Stomach (tissue), 9 donors: ENCODE results near the gene POLR3E. TPM values are rescaled to one million over a fixed set of nuclear protein-coding genes. Genes with fewer than 3 reads are reported as not detected.

ENCODE experiments used
- DNase-seq, 2 donors: peaks; one replicate each; pipeline versions ENCODE4 v3.0.0 to v3.0.0-alpha.2; 2013 to 2019
- H3K27ac ChIP-seq, 5 donors: fragments of 200-600 bp in 4 of 5; sonication (generic) in 4 of 5; one replicate each; pipeline ENCODE4 v1.5.1; 2013 to 2019; ENCODE audit warnings: mild to moderate bottlenecking in 1 of 5, moderate library complexity in 1 of 5
- H3K27me3 ChIP-seq, 3 donors: fragments of 200-600 bp; sonication (generic); one replicate each; pipeline ENCODE4 v1.5.1; 2017 to 2019; ENCODE audit warnings: mixed run types in 1 of 3
- H3K36me3 ChIP-seq, 4 donors: fragments of 200-600 bp; sonication (generic); 1 replicate in 3 of 4; 2 replicates in 1 of 4; pipeline ENCODE4 v1.5.1; 2016 to 2019
- H3K4me1 ChIP-seq, 4 donors: fragments of 200-600 bp; sonication (generic); one replicate each; pipeline ENCODE4 v1.5.1; 2016 to 2019
- H3K4me3 ChIP-seq, 4 donors: fragments of 200-600 bp; sonication (generic) in 3 of 4; one replicate each; pipeline ENCODE4 v1.5.1; 2016 to 2019; ENCODE audit warnings: mild to moderate bottlenecking in 1 of 4
- H3K9me3 ChIP-seq, 4 donors: fragments of 200-600 bp; sonication (generic); one replicate each; pipeline ENCODE4 v1.5.1; 2016 to 2019
- EP300 ChIP-seq: sonication (generic); formaldehyde crosslinking; IDR thresholded peaks from one replicate; pipeline ENCODE4 v1.6.1; 2017; ENCODE audit warnings: antibody characterized with exemption
- POLR2A ChIP-seq, 4 donors: fragments of 450-650 bp; IDR thresholded peaks; one replicate each; pipeline ENCODE4 v1.6.1; 2016; ENCODE audit warnings: antibody characterized with exemption in 4 of 4, control low read depth in 2 of 4, mild to moderate bottlenecking in 1 of 4, moderate library complexity in 1 of 4
- POLR2AphosphoS5 ChIP-seq, 3 donors: sonication (generic); formaldehyde crosslinking; IDR thresholded peaks; one replicate each; pipeline ENCODE4 v1.6.1; 2016; ENCODE audit warnings: antibody characterized with exemption in 3 of 3
- WGBS, 5 donors: extraction: QIAGEN DNeasy Blood & Tissue Kit in 3 of 5; methylation state at CpG; one replicate each; pipeline versions ENCODE4 v1.1.5 to v1.1.7; 2013 to 2018; 5-methylcytosine and 5-hydroxymethylcytosine counted together
- intact Hi-C: fragments of 100-400 bp; cut with DNase I; formaldehyde crosslinking; loops from one replicate; pipeline ENCODE4 v1.15.1; 2023; ENCODE audit warnings: low total_unique reads
- polyA plus RNA-seq, 3 donors: library from polyadenylated mRNA; stranded (reverse); fragments of 200-250 nt; gene quantifications; one replicate each; pipeline ENCODE4 v1.2.3, GENCODE V29; 2013
- total RNA-seq, 5 donors: library from RNA; depleted of rRNA; stranded (reverse); fragments of >200 nt; gene quantifications; one replicate each; pipeline versions ENCODE4 v1.1.0 to v1.2.3, GENCODE V29; 2014 to 2016
- TF ChIP-seq, protein P1 (sequence below), 7 experiments: fragments of 450-650 bp in 4 of 7; fragments of 200-600 bp in 3 of 7; sonication (generic) in 3 of 7; IDR thresholded peaks; one replicate each; pipeline ENCODE4 v1.5.1; 2016 to 2019; ENCODE audit warnings: antibody characterized with exemption in 7 of 7, control low read depth in 2 of 7, mild to moderate bottlenecking in 1 of 7
- donor health status: healthy with polysubstance abuse.
- donor health status: Bipolar disorder and iron deficiency.
- donor health status: healthy.

POLR3E gene
- total and polyA plus RNA-seq, 8 donors = 13.1 to 99.1 (median 51.9) TPM

GRCh38 chr16:22353933-22354541 lies 56.8 kb downstream of the POLR3E start:
- Histone ChIP-seq H3K27me3 (no peaks in the 10 kb centered on the region), H3K9me3 (no peaks in the 10 kb centered on the region), H3K4me3 (no peak overlapping the region), H3K27ac (peak overlapping the region in 4 of 5 donors; percentile 20 to 49 (median 32)), H3K36me3 (peaks cover 11 to 37% (median 27%) of the 10 kb centered on the region in 4 donors), H3K4me1 (peaks cover 4 to 40% (median 13%) of the 10 kb centered on the region in 4 donors)
- TF ChIP-seq, protein P1, sequence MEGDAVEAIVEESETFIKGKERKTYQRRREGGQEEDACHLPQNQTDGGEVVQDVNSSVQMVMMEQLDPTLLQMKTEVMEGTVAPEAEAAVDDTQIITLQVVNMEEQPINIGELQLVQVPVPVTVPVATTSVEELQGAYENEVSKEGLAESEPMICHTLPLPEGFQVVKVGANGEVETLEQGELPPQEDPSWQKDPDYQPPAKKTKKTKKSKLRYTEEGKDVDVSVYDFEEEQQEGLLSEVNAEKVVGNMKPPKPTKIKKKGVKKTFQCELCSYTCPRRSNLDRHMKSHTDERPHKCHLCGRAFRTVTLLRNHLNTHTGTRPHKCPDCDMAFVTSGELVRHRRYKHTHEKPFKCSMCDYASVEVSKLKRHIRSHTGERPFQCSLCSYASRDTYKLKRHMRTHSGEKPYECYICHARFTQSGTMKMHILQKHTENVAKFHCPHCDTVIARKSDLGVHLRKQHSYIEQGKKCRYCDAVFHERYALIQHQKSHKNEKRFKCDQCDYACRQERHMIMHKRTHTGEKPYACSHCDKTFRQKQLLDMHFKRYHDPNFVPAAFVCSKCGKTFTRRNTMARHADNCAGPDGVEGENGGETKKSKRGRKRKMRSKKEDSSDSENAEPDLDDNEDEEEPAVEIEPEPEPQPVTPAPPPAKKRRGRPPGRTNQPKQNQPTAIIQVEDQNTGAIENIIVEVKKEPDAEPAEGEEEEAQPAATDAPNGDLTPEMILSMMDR (IDR thresholded peaks at IDR 0.05) = no peak
- TF ChIP-seq EP300 (no peak), POLR2A (IDR thresholded peaks at IDR 0.05) (no peak), POLR2AphosphoS5 (IDR thresholded peaks at IDR 0.05) (no peak)
- no peak for DNase-seq
- intact Hi-C loops = no loop called here
- WGBS, 5 donors = 54 to 69% (median 65%) methylated on average over 5 of the region's 5 CpGs

DNA sequence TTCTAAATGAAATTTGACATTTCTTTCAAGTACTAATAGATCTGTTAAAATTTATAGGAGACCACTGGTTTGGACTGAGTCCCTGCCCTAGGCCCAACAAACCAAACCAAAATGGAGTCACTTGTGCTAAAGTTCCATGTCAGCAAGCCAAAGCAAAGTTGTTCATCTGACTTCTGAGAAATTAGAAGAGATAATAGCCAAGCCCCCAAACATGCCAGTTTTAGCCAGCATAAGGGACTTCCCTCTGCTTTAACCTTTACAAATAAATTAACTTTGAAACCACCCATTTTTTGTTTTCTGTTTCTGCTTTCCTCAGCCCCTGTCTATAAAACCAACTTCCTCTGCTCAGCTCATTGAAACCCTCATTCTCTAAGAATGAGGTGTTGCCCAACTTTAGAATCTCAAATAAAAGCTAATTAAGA lies 58.3 kb downstream of the POLR3E start:
- Histone ChIP-seq H3K36me3 (peaks cover 0 to 25% (median 17%) of the 10 kb centered on the region in 4 donors), H3K27me3 (no peaks in the 10 kb centered on the region), H3K4me1 (peaks cover 4 to 45% (median 13%) of the 10 kb centered on the region in 4 donors), H3K4me3 (no peak overlapping the region), H3K27ac (no peak overlapping the region), H3K9me3 (no peaks in the 10 kb centered on the region)
- no peak for DNase-seq
- TF ChIP-seq POLR2A (IDR thresholded peaks at IDR 0.05) (no peak), EP300 (no peak), POLR2AphosphoS5 (IDR thresholded peaks at IDR 0.05) (no peak)
- TF ChIP-seq, protein P1 (IDR thresholded peaks at IDR 0.05) = no peak
- intact Hi-C loops = no loop called here

GRCh38 chr16:22356930-22357634 lies 59.9 kb downstream of the POLR3E start:
- TF ChIP-seq, protein P1 (IDR thresholded peaks at IDR 0.05) = no peak
- TF ChIP-seq POLR2AphosphoS5 (IDR thresholded peaks at IDR 0.05) (no peak), EP300 (no peak), POLR2A (IDR thresholded peaks at IDR 0.05) (no peak)

GRCh38 chr16:22357635-22357971 lies 60.4 kb downstream of the POLR3E start:
- H3K4me3 ChIP-seq = no peak overlapping the region
- no peak for DNase-seq
- TF ChIP-seq POLR2AphosphoS5 (IDR thresholded peaks at IDR 0.05) (no peak), POLR2A (IDR thresholded peaks at IDR 0.05) (no peak), EP300 (no peak)
- TF ChIP-seq, protein P1 (IDR thresholded peaks at IDR 0.05) = no peak
- H3K36me3 ChIP-seq = peaks cover 0 to 16% (median 11%) of the 10 kb centered on the region in 4 donors
- intact Hi-C loops = no loop called here
- peaks cover 4 to 53% (median 15%) of the 10 kb centered on the region in 4 donors for H3K4me1 ChIP-seq
- H3K27ac ChIP-seq = peak overlapping the region in 4 of 5 donors; percentile 39 to 59 (median 46)
- H3K27me3 ChIP-seq = no peaks in the 10 kb centered on the region
- WGBS, 5 donors = 54 to 80% (median 68%) methylated on average over 1 of the region's 1 CpG
- H3K9me3 ChIP-seq = no peaks in the 10 kb centered on the region

More at GRCh38 chr16:22356930-22357634, 59.9 kb downstream of the POLR3E start:
- DNase-seq = no peak
- Histone ChIP-seq H3K27ac (peak overlapping the region in 4 of 5 donors; percentile 4 to 59 (median 48)), H3K4me1 (peaks cover 4 to 53% (median 16%) of the 10 kb centered on the region in 4 donors), H3K4me3 (no peak overlapping the region), H3K9me3 (no peaks in the 10 kb centered on the region), H3K36me3 (peaks cover 0 to 18% (median 11%) of the 10 kb centered on the region in 4 donors), H3K27me3 (no peaks in the 10 kb centered on the region)
- WGBS, 5 donors = 87 to 92% (median 91%) methylated on average over 7 of the region's 7 CpGs
- intact Hi-C loops = no loop called here
